Measurements from ENCODE around the gene HMGN4. TPM values are rescaled to one million over a fixed set of nuclear protein-coding genes. Genes with fewer than 3 reads are reported as not detected.

Gene HMGN4
- total and polyA plus RNA-seq, 9 of the 15 experiments (the other 6 are each of a cell fraction or from before 2014, with no cell fraction given), result 35.4 to 134 (median 94.1) TPM

GRCh38 chr6:26537160-26537845 lies 863 bp upstream of the HMGN4 start (continued):
- TF ChIP-seq REST (IDR thresholded peaks at IDR 0.05; ENCODE audit: borderline replicate concordance) (peak; percentile 63), REST (CRISPR knock-in tag; IDR thresholded peaks at IDR 0.05; ENCODE audit: low read depth) (peak; percentile 25; the same call in 1 of the 2 replicates), SAP30 (IDR thresholded peaks at IDR 0.05; ENCODE audit: borderline replicate concordance, insufficient read depth, low read depth, low read length, poor library complexity, severe bottlenecking) (no peak), EP300 (IDR thresholded peaks at IDR 0.05; ENCODE audit: low read length) (peak; percentile 81), MLX (CRISPR knock-in tag; conservative IDR thresholded peaks at IDR 0.05) (no peak), NR0B1 (IDR thresholded peaks at IDR 0.05; ENCODE audit: partially characterized antibody) (no peak), GTF2F1 (IDR thresholded peaks at IDR 0.05; ENCODE audit: low read depth, low read length) (no peak; the same call in 1 of the 2 replicates), SRSF9 (IDR thresholded peaks at IDR 0.05; ENCODE audit: borderline replicate concordance, low read depth, low read length) (no peak), ARID1B (IDR thresholded peaks at IDR 0.05) (peak; percentile 55; the same call in 1 of the 2 replicates), CC2D1A (IDR thresholded peaks at IDR 0.05) (no peak), MAFK (IDR thresholded peaks at IDR 0.05; ENCODE audit: low read length) (peak; percentile 38; the same call in 1 of the 2 replicates), NR1H2 (CRISPR knock-in tag; IDR thresholded peaks at IDR 0.05) (peak; percentile 50; the same call in 1 of the 2 replicates), E2F3 (CRISPR knock-in tag; IDR thresholded peaks at IDR 0.05) (no peak), ELK3 (CRISPR knock-in tag; IDR thresholded peaks at IDR 0.05) (no peak), EHMT2 (IDR thresholded peaks at IDR 0.05) (0 out of 2 replicates have a peak, but pooled peaks have one; percentile 16)

Measured in K562 (cell line).